Caco-2 (cell line): ENCODE measurements around the gene TMCC1. TPM values are rescaled to one million over a fixed set of nuclear protein-coding genes. Genes with fewer than 3 reads are reported as not detected.

ENCODE experiments used
- BruUV-seq: library from RNA; stranded (reverse); fragments of 400-500 nt; replicated peaks from 2 replicates; lab custom pipeline; 2021; lab: Mats Ljungman, UMichigan
- CTCF ChIA-PET: fragments of 300-600 bp; sonication (Branson Sonifier 250); formaldehyde crosslinking; loops from one replicate; lab custom pipeline; 2022; ENCODE audit warnings: antibody characterized with exemption; lab: Charles Lee
- POLR2A ChIA-PET: fragments of 300-600 bp; sonication (Branson Sonifier 250); formaldehyde crosslinking; loops from one replicate; lab custom pipeline; 2022; ENCODE audit warnings: antibody characterized with exemption; lab: Charles Lee
- DNase-seq, 2 experiments: peaks; one replicate each; pipeline versions ENCODE4 v3.0.0 to v3.0.0-alpha.2; 2020 to 2022
- H3K27me3 ChIP-seq: replicated peaks from 2 replicates; pipeline ENCODE4 v1.6.0; 2011; ENCODE audit warnings: low read length; ENCODE audit not compliant: control insufficient read depth, insufficient read depth
- H3K36me3 ChIP-seq: 2 replicates; pipeline ENCODE4 v1.5.1; 2011; ENCODE audit warnings: low read length; ENCODE audit not compliant: control insufficient read depth, insufficient read depth
- H3K4me1 ChIP-seq: fragments of 250-450 bp; sonication (Bioruptor Pico); 2 replicates; pipeline ENCODE4 v1.5.1; 2020; ENCODE audit warnings: mild to moderate bottlenecking
- H3K4me3 ChIP-seq: 2 replicates; pipeline ENCODE4 v1.5.1; 2011; ENCODE audit warnings: low read depth, mild to moderate bottlenecking, control low read depth, low read length
- H3K9me3 ChIP-seq: fragments of 250-450 bp; sonication (Bioruptor Pico); 2 replicates; pipeline ENCODE4 v1.5.1; 2020; ENCODE audit warnings: mild to moderate bottlenecking, moderate library complexity
- H3K27ac Mint-ChIP-seq: one replicate; pipeline ENCODE4 v1.8.0; 2022; ENCODE audit warnings: mixed read lengths; ENCODE audit not compliant: unreplicated experiment
- H3K27me3 Mint-ChIP-seq: one replicate; pipeline ENCODE4 v1.8.0; 2022; ENCODE audit warnings: mixed read lengths; ENCODE audit not compliant: insufficient read depth, unreplicated experiment
- H3K36me3 Mint-ChIP-seq: one replicate; pipeline ENCODE4 v1.8.0; 2022; ENCODE audit warnings: mild to moderate bottlenecking, mixed read lengths; ENCODE audit not compliant: insufficient read depth, unreplicated experiment
- H3K4me1 Mint-ChIP-seq: one replicate; pipeline ENCODE4 v1.8.0; 2022; ENCODE audit warnings: low read depth, mixed read lengths; ENCODE audit not compliant: unreplicated experiment
- H3K4me3 Mint-ChIP-seq: one replicate; pipeline ENCODE4 v1.8.0; 2022; ENCODE audit warnings: mild to moderate bottlenecking, moderate library complexity, mixed read lengths; ENCODE audit not compliant: unreplicated experiment
- H3K9me3 Mint-ChIP-seq: one replicate; pipeline ENCODE4 v1.8.0; 2022; ENCODE audit warnings: mixed read lengths; ENCODE audit not compliant: unreplicated experiment
- CTCF ChIP-seq, 2 experiments: fragments of 200-600 bp in 1 of 2; IDR thresholded peaks; 1 replicate in 1 of 2; 2 replicates in 1 of 2; pipeline versions ENCODE4 v1.5.1 to v1.8.0; 2011 to 2022; ENCODE audit warnings: antibody characterized with exemption in 1 of 2, control low read depth in 1 of 2, inconsistent platforms in 1 of 2, low read depth in 1 of 2, low read length in 1 of 2, mild to moderate bottlenecking in 1 of 2, moderate library complexity in 1 of 2; ENCODE audit not compliant: insufficient read depth in 1 of 2, severe bottlenecking in 1 of 2, unreplicated experiment in 1 of 2
- intact Hi-C: fragments of 100-400 bp; cut with micrococcal nuclease; formaldehyde crosslinking; loops from one replicate; pipeline ENCODE4 v1.10.0; 2022; ENCODE audit not compliant: unreplicated experiment
- total RNA-seq: library from RNA; stranded (reverse); gene quantifications from 2 replicates; pipeline ENCODE4 v1.2.3, GENCODE V29; 2022

Gene TMCC1
- total RNA-seq, 1 experiment from 2014 or later = 27.8 TPM

- H3K9me3 Mint-ChIP-seq = no peaks in the 10 kb centered on the region
- intact Hi-C loops = no loop called here
- peaks cover 20% of the 10 kb centered on the region for H3K4me1 ChIP-seq
- BruUV-seq = TSS peak; percentile 88
- H3K27ac Mint-ChIP-seq = peak overlapping the region; percentile 75
- peaks cover 12% of the 10 kb centered on the region for H3K36me3 Mint-ChIP-seq
- no peak for DNase-seq
- POLR2A ChIA-PET = interaction anchor here (0.8 to 1.0 kb wide), 2 partner anchors 17 to 132 kb away, joined by 3 to 5 read pairs; no protein-coding TSS in a partner anchor
- no peaks in the 10 kb centered on the region for H3K27me3 Mint-ChIP-seq
- peak overlapping the region; percentile 74 for H3K4me3 Mint-ChIP-seq
- H3K9me3 ChIP-seq = no peaks in the 10 kb centered on the region
- TF ChIP-seq CTCF (IDR thresholded peaks at IDR 0.05; ENCODE audit: insufficient read depth in 1 of 2, low read depth in 1 of 2, low read length in 1 of 2, severe bottlenecking in 1 of 2, unreplicated experiment in 1 of 2) = no peak
- H3K4me1 Mint-ChIP-seq = no peaks in the 10 kb centered on the region
- H3K27me3 ChIP-seq = no peaks in the 10 kb centered on the region
- CTCF ChIA-PET = no interaction called here
- no peak overlapping the region for H3K4me3 ChIP-seq
- no peaks in the 10 kb centered on the region for H3K36me3 ChIP-seq
Observed at GRCh38 chr3:129795186-129796010, 98.1 kb downstream of the TMCC1 start.

- no peak for TF ChIP-seq CTCF (IDR thresholded peaks at IDR 0.05; ENCODE audit: insufficient read depth in 1 of 2, low read depth in 1 of 2, low read length in 1 of 2, severe bottlenecking in 1 of 2, unreplicated experiment in 1 of 2)
- Mint-ChIP-seq H3K36me3 (peaks cover 12% of the 10 kb centered on the region), H3K4me1 (no peaks in the 10 kb centered on the region), H3K9me3 (no peaks in the 10 kb centered on the region), H3K4me3 (peak overlapping the region; percentile 74), H3K27ac (peak overlapping the region; percentile 75), H3K27me3 (no peaks in the 10 kb centered on the region)
- intact Hi-C loops = loop anchor here (1.0 kb wide), 1 partner anchor 131 kb away; no protein-coding TSS in a partner anchor
- no peaks in the 10 kb centered on the region for H3K27me3 ChIP-seq
- DNase-seq = peak; percentile 85
- peak overlapping the region; percentile 16 for H3K4me3 ChIP-seq
- H3K4me1 ChIP-seq = peaks cover 20% of the 10 kb centered on the region
- ChIA-PET POLR2A (interaction anchor here (0.5 to 1.0 kb wide), 4 partner anchors 18 to 131 kb away, joined by 3 to 10 read pairs (median 4); no protein-coding TSS in a partner anchor), CTCF (no interaction called here)
- no peaks in the 10 kb centered on the region for H3K9me3 ChIP-seq
- no TSS peak for BruUV-seq
- no peaks in the 10 kb centered on the region for H3K36me3 ChIP-seq
Observed at GRCh38 chr3:129794311-129795185, 99.0 kb downstream of the TMCC1 start.

- peak overlapping the region; percentile 74 for H3K4me3 Mint-ChIP-seq
- DNase-seq = no peak
- ChIA-PET POLR2A (interaction anchor here (0.5 to 0.7 kb wide), 2 partner anchors 67 to 119 kb away, joined by 3 to 10 read pairs; no protein-coding TSS in a partner anchor), CTCF (no interaction called here)
- no peaks in the 10 kb centered on the region for H3K9me3 Mint-ChIP-seq
- BruUV-seq = TSS peak; percentile 62
- peak overlapping the region; percentile 75 for H3K27ac Mint-ChIP-seq
- no peak for TF ChIP-seq CTCF (IDR thresholded peaks at IDR 0.05; ENCODE audit: insufficient read depth in 1 of 2, low read depth in 1 of 2, low read length in 1 of 2, severe bottlenecking in 1 of 2, unreplicated experiment in 1 of 2)
- intact Hi-C loops = loop anchor here (1.0 kb wide), 1 partner anchor 131 kb away; no protein-coding TSS in a partner anchor
- Histone ChIP-seq H3K4me3 (peak overlapping the region; percentile 16), H3K27me3 (no peaks in the 10 kb centered on the region), H3K36me3 (no peaks in the 10 kb centered on the region), H3K4me1 (peaks cover 20% of the 10 kb centered on the region), H3K9me3 (no peaks in the 10 kb centered on the region)
- H3K36me3 Mint-ChIP-seq = peaks cover 12% of the 10 kb centered on the region
- no peaks in the 10 kb centered on the region for H3K27me3 Mint-ChIP-seq
- H3K4me1 Mint-ChIP-seq = no peaks in the 10 kb centered on the region
Observed at GRCh38 chr3:129793942-129794310, 99.6 kb downstream of the TMCC1 start.
